ENCODE data around the gene PNPLA2.

- TF ChIP-seq POLR2AphosphoS5 (IDR thresholded peaks at IDR 0.05): no peak
- no peak for TF ChIP-seq CTCF (IDR thresholded peaks at IDR 0.05)
- TF ChIP-seq POLR2A (IDR thresholded peaks at IDR 0.05): no peak
Observed at GRCh38 chr11:771617-772204, 47.0 kb upstream of the PNPLA2 start.
